HepG2 (cell line): Measurements from ENCODE around the gene DMAP1. TPM values are rescaled to one million over a fixed set of nuclear protein-coding genes. Genes with fewer than 3 reads are reported as not detected.

Experiments used
- AGO1 ChIP-seq: fragments of 200-400 bp; formaldehyde crosslinking; IDR thresholded peaks from 2 replicates; pipeline ENCODE4 v1.6.1; 2017; ENCODE audit warnings: mild to moderate bottlenecking, low read depth, low read length, moderate library complexity; ENCODE audit not compliant: poor library complexity, severe bottlenecking
- FOXC1 ChIP-seq: sonication (generic); formaldehyde crosslinking; IDR thresholded peaks from 2 replicates; pipeline ENCODE4 v1.8.0; 2022; ENCODE audit warnings: mild to moderate bottlenecking, missing genetic modification reagents, borderline replicate concordance
- HNRNPH1 ChIP-seq: fragments of 200-400 bp; formaldehyde crosslinking; optimal IDR thresholded peaks from 2 replicates; pipeline ENCODE3; 2017; ENCODE audit warnings: mild to moderate bottlenecking, low read depth, low read length
- PLRG1 ChIP-seq: fragments of 450-650 bp; conservative IDR thresholded peaks from 2 replicates; pipeline ENCODE4 v1.6.1; 2016
- POLR2A ChIP-seq, 2 experiments: IDR thresholded peaks; 2 replicates each; pipeline ENCODE4 v1.6.1; 2011; ENCODE audit warnings: low read depth in 2 of 2, low read length in 2 of 2, mild to moderate bottlenecking in 1 of 2, moderate library complexity in 1 of 2; ENCODE audit not compliant: insufficient read depth in 1 of 2
- RCOR2 ChIP-seq: IDR thresholded peaks from 2 replicates; pipeline ENCODE4 v1.6.1; 2016; ENCODE audit warnings: missing biosample characterization, missing genetic modification reagents
- SALL1 ChIP-seq: sonication (generic); formaldehyde crosslinking; IDR thresholded peaks from 2 replicates; pipeline ENCODE4 v1.8.0; 2022; ENCODE audit warnings: mild to moderate bottlenecking, missing genetic modification reagents
- SIN3B ChIP-seq: fragments of 150-350 bp; IDR thresholded peaks from 2 replicates; pipeline ENCODE4 v1.6.1; 2014; ENCODE audit warnings: low read length
- TAF15 ChIP-seq: fragments of 200-400 bp; formaldehyde crosslinking; IDR thresholded peaks from one replicate; pipeline ENCODE4 v1.6.1; 2018; ENCODE audit warnings: mild to moderate bottlenecking, low read depth, low read length; ENCODE audit not compliant: poor library complexity, severe bottlenecking
- TSC22D2 ChIP-seq: sonication (generic); formaldehyde crosslinking; IDR thresholded peaks from 2 replicates; pipeline ENCODE4 v1.5.1; 2020; ENCODE audit warnings: missing genetic modification reagents, mild to moderate bottlenecking, borderline replicate concordance
- WIZ ChIP-seq: sonication (generic); formaldehyde crosslinking; IDR thresholded peaks from 2 replicates; pipeline ENCODE4 v1.5.1; 2020; ENCODE audit warnings: mild to moderate bottlenecking, missing genetic modification reagents
- YEATS2 ChIP-seq: sonication (generic); formaldehyde crosslinking; IDR thresholded peaks from 2 replicates; pipeline ENCODE4 v1.4.0; 2020; ENCODE audit warnings: missing genetic modification reagents, borderline replicate concordance
- YEATS4 ChIP-seq: sonication (generic); formaldehyde crosslinking; IDR thresholded peaks from 2 replicates; pipeline ENCODE4 v1.4.0; 2020; ENCODE audit warnings: missing genetic modification reagents, borderline replicate concordance
- ZBTB42 ChIP-seq: sonication (generic); formaldehyde crosslinking; IDR thresholded peaks from 2 replicates; pipeline ENCODE4 v1.5.0; 2020; ENCODE audit warnings: mild to moderate bottlenecking, missing genetic modification reagents
- ZNF7 ChIP-seq: IDR thresholded peaks from 2 replicates; pipeline ENCODE4 v1.6.1; 2016; ENCODE audit warnings: missing biosample characterization, missing genetic modification reagents
- ZNF839 ChIP-seq: sonication (generic); formaldehyde crosslinking; IDR thresholded peaks from 2 replicates; pipeline ENCODE4 v1.4.0; 2020; ENCODE audit warnings: missing genetic modification reagents, mild to moderate bottlenecking, borderline replicate concordance
- polyA plus RNA-seq, 8 experiments: library from polyadenylated mRNA; depleted of rRNA in 3 of 8; stranded (reverse) in 7 of 8; unstranded in 1 of 8; fragments of >200 nt; fragmentation: Illumina TruSeq in 4 of 8; extraction: Trizol in 4 of 8; gene quantifications; 2 replicates each; pipeline versions ENCODE4 v1.2.1 to v1.2.3, GENCODE V29; 2011 to 2016; ENCODE audit warnings: low read depth in 4 of 8, missing spikeins in 1 of 8, mixed read lengths in 1 of 8; ENCODE audit not compliant: insufficient read depth in 1 of 8
- total RNA-seq, 5 experiments: library from RNA; depleted of rRNA; stranded (reverse); fragments of >200 nt; fragmentation: Illumina TruSeq; extraction: Trizol; gene quantifications; 2 replicates each; pipeline ENCODE4 v1.2.3, GENCODE V29; 2016; ENCODE audit warnings: low read depth in 1 of 5
- TF ChIP-seq, protein P1 (sequence below): sonication (generic); formaldehyde crosslinking; IDR thresholded peaks from 2 replicates; pipeline ENCODE4 v1.4.0; 2020; ENCODE audit warnings: missing genetic modification reagents, mild to moderate bottlenecking, borderline replicate concordance
- TF ChIP-seq, protein P2 (sequence below), 2 experiments: sonication (generic) in 1 of 2; formaldehyde crosslinking in 1 of 2; IDR thresholded peaks; 2 replicates each; pipeline versions ENCODE4 v1.5.1 to v1.6.1; 2011 to 2020; ENCODE audit warnings: borderline replicate concordance in 1 of 2, low read depth in 1 of 2, low read length in 1 of 2, mild to moderate bottlenecking in 1 of 2, missing genetic modification reagents in 1 of 2, moderate library complexity in 1 of 2
- TF ChIP-seq, protein P3 (sequence below): sonication (generic); formaldehyde crosslinking; IDR thresholded peaks from 2 replicates; pipeline ENCODE4 v1.8.1; 2023; ENCODE audit warnings: mild to moderate bottlenecking, moderate library complexity, missing genetic modification reagents
- TF ChIP-seq, protein P4 (sequence below): IDR thresholded peaks from 2 replicates; pipeline ENCODE4 v1.6.1; 2016; ENCODE audit warnings: low read depth, borderline replicate concordance

DMAP1 gene
- total and polyA plus RNA-seq, 2 of the 13 experiments (the other 11 are each of a cell fraction or from before 2014, with no cell fraction given): 17.6 to 32.7 TPM

DNA sequence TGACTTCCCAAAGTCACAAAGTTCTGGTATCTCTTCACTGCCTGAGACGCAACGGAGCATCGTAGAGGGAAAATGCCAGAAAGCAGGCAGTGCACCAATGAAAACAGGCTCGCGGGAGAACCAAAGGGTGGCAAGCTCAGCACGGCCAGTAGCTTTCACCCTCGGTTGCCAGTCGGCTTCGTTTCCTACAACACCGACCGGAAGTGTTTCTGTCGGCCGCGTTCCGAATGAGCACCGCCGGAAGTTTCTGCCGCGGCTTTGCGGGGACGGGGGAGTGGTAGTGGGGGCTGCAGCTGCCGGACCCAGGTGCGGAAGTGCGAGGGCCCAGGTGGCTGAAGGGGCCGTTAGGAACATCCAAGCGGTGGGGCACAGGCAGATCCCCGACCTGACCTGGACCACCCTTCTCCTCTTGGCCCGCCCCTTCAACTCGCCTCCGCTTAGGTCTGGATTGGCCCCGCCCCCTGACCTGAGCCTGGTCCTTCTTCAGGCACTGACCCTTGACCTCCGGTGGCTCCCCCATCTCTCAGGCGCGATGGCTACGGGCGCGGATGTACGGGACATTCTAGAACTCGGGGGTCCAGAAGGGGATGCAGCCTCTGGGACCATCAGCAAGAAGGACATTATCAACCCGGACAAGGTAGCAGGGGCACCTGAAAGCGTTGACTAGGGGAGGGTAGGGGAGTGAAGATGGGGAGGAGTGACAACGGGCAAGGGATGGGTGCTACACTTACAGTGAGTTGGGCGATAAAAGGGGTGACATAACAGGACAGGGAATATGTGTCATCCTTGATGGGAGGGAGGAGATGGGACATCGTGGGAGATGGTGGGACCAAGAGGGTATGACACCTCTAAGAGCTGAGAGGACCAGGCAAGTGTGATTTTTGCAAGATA is at the start of gene DMAP1 (continued):
- TF ChIP-seq ZBTB42: no peak
- peak; percentile 64 for TF ChIP-seq AGO1
- peak; percentile 60 for TF ChIP-seq HNRNPH1
- no peak for TF ChIP-seq PLRG1
- TF ChIP-seq FOXC1: peak; percentile 48; the same call in 1 of the 2 replicates
- TF ChIP-seq, protein P1, sequence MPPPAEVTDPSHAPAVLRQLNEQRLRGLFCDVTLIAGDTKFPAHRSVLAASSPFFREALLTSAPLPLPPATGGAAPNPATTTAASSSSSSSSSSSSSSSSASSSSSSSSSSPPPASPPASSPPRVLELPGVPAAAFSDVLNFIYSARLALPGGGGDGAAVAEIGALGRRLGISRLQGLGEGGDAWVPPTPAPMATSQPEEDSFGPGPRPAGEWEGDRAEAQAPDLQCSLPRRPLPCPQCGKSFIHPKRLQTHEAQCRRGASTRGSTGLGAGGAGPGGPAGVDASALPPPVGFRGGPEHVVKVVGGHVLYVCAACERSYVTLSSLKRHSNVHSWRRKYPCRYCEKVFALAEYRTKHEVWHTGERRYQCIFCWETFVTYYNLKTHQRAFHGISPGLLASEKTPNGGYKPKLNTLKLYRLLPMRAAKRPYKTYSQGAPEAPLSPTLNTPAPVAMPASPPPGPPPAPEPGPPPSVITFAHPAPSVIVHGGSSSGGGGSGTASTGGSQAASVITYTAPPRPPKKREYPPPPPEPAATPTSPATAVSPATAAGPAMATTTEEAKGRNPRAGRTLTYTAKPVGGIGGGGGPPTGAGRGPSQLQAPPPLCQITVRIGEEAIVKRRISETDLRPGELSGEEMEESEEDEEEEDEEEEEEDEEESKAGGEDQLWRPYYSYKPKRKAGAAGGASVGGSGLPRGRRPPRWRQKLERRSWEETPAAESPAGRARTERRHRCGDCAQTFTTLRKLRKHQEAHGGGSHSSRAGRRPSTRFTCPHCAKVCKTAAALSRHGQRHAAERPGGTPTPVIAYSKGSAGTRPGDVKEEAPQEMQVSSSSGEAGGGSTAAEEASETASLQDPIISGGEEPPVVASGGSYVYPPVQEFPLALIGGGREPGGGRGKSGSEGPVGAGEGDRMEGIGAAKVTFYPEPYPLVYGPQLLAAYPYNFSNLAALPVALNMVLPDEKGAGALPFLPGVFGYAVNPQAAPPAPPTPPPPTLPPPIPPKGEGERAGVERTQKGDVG (CRISPR knock-in tag): 0 out of 2 replicates have a peak, but pooled peaks have one; percentile 33
- TF ChIP-seq TSC22D2 (CRISPR knock-in tag): peak; percentile 95; the same call in 1 of the 2 replicates
- TF ChIP-seq RCOR2 (CRISPR knock-in tag): peak; percentile 61; the same call in 1 of the 2 replicates
- TF ChIP-seq YEATS2 (CRISPR knock-in tag): peak; percentile 94
- TF ChIP-seq, protein P2, sequence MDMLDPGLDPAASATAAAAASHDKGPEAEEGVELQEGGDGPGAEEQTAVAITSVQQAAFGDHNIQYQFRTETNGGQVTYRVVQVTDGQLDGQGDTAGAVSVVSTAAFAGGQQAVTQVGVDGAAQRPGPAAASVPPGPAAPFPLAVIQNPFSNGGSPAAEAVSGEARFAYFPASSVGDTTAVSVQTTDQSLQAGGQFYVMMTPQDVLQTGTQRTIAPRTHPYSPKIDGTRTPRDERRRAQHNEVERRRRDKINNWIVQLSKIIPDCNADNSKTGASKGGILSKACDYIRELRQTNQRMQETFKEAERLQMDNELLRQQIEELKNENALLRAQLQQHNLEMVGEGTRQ (IDR thresholded peaks at IDR 0.05; ENCODE audit: low read depth, low read length): no peak
- TF ChIP-seq, protein P2 (CRISPR knock-in tag; IDR thresholded peaks at IDR 0.05; ENCODE audit: borderline replicate concordance): no peak
- TF ChIP-seq, protein P3, sequence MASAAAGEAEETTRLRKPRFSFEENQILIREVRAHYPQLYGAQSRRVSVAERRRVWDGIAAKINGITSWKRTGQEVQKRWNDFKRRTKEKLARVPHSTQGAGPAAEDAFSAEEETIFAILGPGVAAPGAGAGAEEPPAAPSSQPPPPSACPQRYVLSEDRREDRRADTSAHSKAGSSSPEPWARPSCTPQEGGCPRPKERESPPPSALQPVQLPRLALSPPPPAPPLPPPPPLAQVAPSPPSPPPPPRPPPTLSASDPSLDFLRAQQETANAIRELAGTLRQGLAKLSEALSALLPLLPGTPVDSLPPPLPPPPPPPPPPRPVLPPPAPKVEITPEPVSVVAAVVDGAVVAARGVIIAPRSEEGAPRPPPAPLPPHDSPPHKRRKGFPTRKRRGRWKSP (CRISPR knock-in tag): peak; percentile 81
- TF ChIP-seq ZNF839 (CRISPR knock-in tag): peak; percentile 76; the same call in 1 of the 2 replicates
- peak; percentile 91 for TF ChIP-seq SALL1 (CRISPR knock-in tag)
- peak; percentile 65 for TF ChIP-seq TAF15
- TF ChIP-seq YEATS4 (CRISPR knock-in tag): peak; percentile 96
- TF ChIP-seq, protein P4, sequence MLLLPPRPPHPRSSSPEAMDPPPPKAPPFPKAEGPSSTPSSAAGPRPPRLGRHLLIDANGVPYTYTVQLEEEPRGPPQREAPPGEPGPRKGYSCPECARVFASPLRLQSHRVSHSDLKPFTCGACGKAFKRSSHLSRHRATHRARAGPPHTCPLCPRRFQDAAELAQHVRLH: peak; percentile 94
- TF ChIP-seq ZNF7 (CRISPR knock-in tag): no peak
- TF ChIP-seq SIN3B: peak; percentile 86
- TF ChIP-seq POLR2A (IDR thresholded peaks at IDR 0.05; ENCODE audit: insufficient read depth in 1 of 2, low read depth in 2 of 2, low read length in 2 of 2): peak; percentile 55 to 81
- no peak for TF ChIP-seq WIZ (CRISPR knock-in tag)
